ENCODE results near the gene HDDC2.
"Not testable (repeated sequence)": the region's sequence is repeated elsewhere in the genome, so short reads cannot be mapped to it uniquely, and the experiment has no call there.

The HDDC2 gene

GRCh38 chr6:125285353-125285752 is 16.4 kb downstream of the HDDC2 start:
- H3K9me3 ChIP-seq (ENCODE audit: insufficient read depth, low read depth, low read length), result peaks cover 14% of the 10 kb centered on the region; the same call in 1 of the 2 replicates
- H3K27me3 ChIP-seq (ENCODE audit: insufficient read depth, low read length), result no peaks in the 10 kb centered on the region
- peaks cover 54% of the 10 kb centered on the region for H3K36me3 ChIP-seq (ENCODE audit: insufficient read depth, low read length)
- no peak overlapping the region for H3K4me3 ChIP-seq (ENCODE audit: low read length)
- H3K27ac ChIP-seq (ENCODE audit: low read depth, low read length), result no peak overlapping the region
- H3K9ac ChIP-seq (ENCODE audit: low read depth, low read length), result no peak overlapping the region
- H3K4me1 ChIP-seq (ENCODE audit: insufficient read depth, low read length), result no peaks in the 10 kb centered on the region
- 96% methylated on average over 1 of the region's 1 CpG for WGBS

- Histone ChIP-seq H3K36me3 (ENCODE audit: insufficient read depth, low read length) (peaks cover 45% of the 10 kb centered on the region), H3K9me3 (ENCODE audit: insufficient read depth, low read depth, low read length) (peaks cover 15% of the 10 kb centered on the region; the same call in 1 of the 2 replicates)
- WGBS, result 92% methylated on average over 3 of the region's 3 CpGs
- H3K4me3 ChIP-seq (ENCODE audit: low read length); H3K9ac ChIP-seq (ENCODE audit: low read depth, low read length); H3K4me1 ChIP-seq (ENCODE audit: insufficient read depth, low read length); H3K27ac ChIP-seq (ENCODE audit: low read depth, low read length); H3K27me3 ChIP-seq (ENCODE audit: insufficient read depth, low read length): not testable (repeated sequence)
Observed at GRCh38 chr6:125282470-125282869, 19.3 kb downstream of the HDDC2 start.

- H3K36me3 ChIP-seq (ENCODE audit: insufficient read depth, low read length), result peaks cover 44% of the 10 kb centered on the region
- not testable (repeated sequence) for H3K27ac ChIP-seq (ENCODE audit: low read depth, low read length); H3K4me1 ChIP-seq (ENCODE audit: insufficient read depth, low read length); H3K4me3 ChIP-seq (ENCODE audit: low read length); H3K27me3 ChIP-seq (ENCODE audit: insufficient read depth, low read length); H3K9me3 ChIP-seq (ENCODE audit: insufficient read depth, low read depth, low read length); H3K9ac ChIP-seq (ENCODE audit: low read depth, low read length)
- 67% methylated on average over 11 of the region's 11 CpGs for WGBS
Observed at GRCh38 chr6:125280370-125281035, 21.3 kb downstream of the HDDC2 start.

- Histone ChIP-seq H3K9ac (ENCODE audit: low read depth, low read length) (no peak overlapping the region), H3K9me3 (ENCODE audit: insufficient read depth, low read depth, low read length) (0 out of 2 replicates have a peak, but pooled peaks cover 6% of the 10 kb centered on the region), H3K27me3 (ENCODE audit: insufficient read depth, low read length) (no peaks in the 10 kb centered on the region), H3K4me3 (ENCODE audit: low read length) (no peak overlapping the region), H3K4me1 (ENCODE audit: insufficient read depth, low read length) (peaks cover 4% of the 10 kb centered on the region; the same call in 1 of the 2 replicates), H3K27ac (ENCODE audit: low read depth, low read length) (no peak overlapping the region), H3K36me3 (ENCODE audit: insufficient read depth, low read length) (peaks cover 44% of the 10 kb centered on the region)
- WGBS, result 97% methylated on average over 7 of the region's 7 CpGs
Observed at GRCh38 chr6:125279961-125280360, 21.8 kb downstream of the HDDC2 start.

- peaks cover 4% of the 10 kb centered on the region; the same call in 1 of the 2 replicates for H3K4me1 ChIP-seq (ENCODE audit: insufficient read depth, low read length)
- H3K9me3 ChIP-seq (ENCODE audit: insufficient read depth, low read depth, low read length), result 0 out of 2 replicates have a peak, but pooled peaks cover 6% of the 10 kb centered on the region
- H3K9ac ChIP-seq (ENCODE audit: low read depth, low read length), result no peak overlapping the region
- H3K36me3 ChIP-seq (ENCODE audit: insufficient read depth, low read length), result peaks cover 49% of the 10 kb centered on the region
- H3K27me3 ChIP-seq (ENCODE audit: insufficient read depth, low read length), result no peaks in the 10 kb centered on the region
- no peak overlapping the region for H3K4me3 ChIP-seq (ENCODE audit: low read length)
- no peak overlapping the region for H3K27ac ChIP-seq (ENCODE audit: low read depth, low read length)
- 100% methylated on average over 1 of the region's 1 CpG for WGBS
Observed at GRCh38 chr6:125277838-125278237, 23.9 kb downstream of the HDDC2 start.

- Histone ChIP-seq H3K36me3 (ENCODE audit: insufficient read depth, low read length) (peaks cover 44% of the 10 kb centered on the region), H3K27ac (ENCODE audit: low read depth, low read length) (no peak overlapping the region), H3K4me3 (ENCODE audit: low read length) (no peak overlapping the region), H3K27me3 (ENCODE audit: insufficient read depth, low read length) (no peaks in the 10 kb centered on the region), H3K9me3 (ENCODE audit: insufficient read depth, low read depth, low read length) (0 out of 2 replicates have a peak, but pooled peaks cover 5% of the 10 kb centered on the region), H3K4me1 (ENCODE audit: insufficient read depth, low read length) (peaks cover 4% of the 10 kb centered on the region; the same call in 1 of the 2 replicates), H3K9ac (ENCODE audit: low read depth, low read length) (no peak overlapping the region)
- WGBS, result 100% methylated on average over 1 of the region's 3 CpGs
Observed at GRCh38 chr6:125275779-125276178, 26.0 kb downstream of the HDDC2 start.

- no peak overlapping the region for H3K9ac ChIP-seq (ENCODE audit: low read depth, low read length)
- WGBS, result 95% methylated on average over 2 of the region's 3 CpGs
- no peak overlapping the region for H3K4me3 ChIP-seq (ENCODE audit: low read length)
- peaks cover 4% of the 10 kb centered on the region; the same call in 1 of the 2 replicates for H3K4me1 ChIP-seq (ENCODE audit: insufficient read depth, low read length)
- H3K27me3 ChIP-seq (ENCODE audit: insufficient read depth, low read length), result no peaks in the 10 kb centered on the region
- H3K9me3 ChIP-seq (ENCODE audit: insufficient read depth, low read depth, low read length), result no peaks in the 10 kb centered on the region
- H3K36me3 ChIP-seq (ENCODE audit: insufficient read depth, low read length), result peaks cover 38% of the 10 kb centered on the region
- no peak overlapping the region for H3K27ac ChIP-seq (ENCODE audit: low read depth, low read length)
Observed at GRCh38 chr6:125274935-125275334, 26.8 kb downstream of the HDDC2 start.

- Histone ChIP-seq H3K9me3 (ENCODE audit: insufficient read depth, low read depth, low read length) (no peaks in the 10 kb centered on the region), H3K4me1 (ENCODE audit: insufficient read depth, low read length) (peaks cover 4% of the 10 kb centered on the region; the same call in 1 of the 2 replicates), H3K27ac (ENCODE audit: low read depth, low read length) (no peak overlapping the region), H3K9ac (ENCODE audit: low read depth, low read length) (no peak overlapping the region), H3K27me3 (ENCODE audit: insufficient read depth, low read length) (no peaks in the 10 kb centered on the region), H3K4me3 (ENCODE audit: low read length) (no peak overlapping the region), H3K36me3 (ENCODE audit: insufficient read depth, low read length) (peaks cover 37% of the 10 kb centered on the region)
- WGBS, result 96% methylated on average over 7 of the region's 7 CpGs
Observed at GRCh38 chr6:125273965-125274364, 27.8 kb downstream of the HDDC2 start.

GRCh38 chr6:125273251-125273650 is 28.5 kb downstream of the HDDC2 start:
- Histone ChIP-seq H3K36me3 (ENCODE audit: insufficient read depth, low read length) (peaks cover 35% of the 10 kb centered on the region), H3K9me3 (ENCODE audit: insufficient read depth, low read depth, low read length) (no peaks in the 10 kb centered on the region), H3K4me3 (ENCODE audit: low read length) (no peak overlapping the region), H3K4me1 (ENCODE audit: insufficient read depth, low read length) (no peaks in the 10 kb centered on the region), H3K27me3 (ENCODE audit: insufficient read depth, low read length) (no peaks in the 10 kb centered on the region), H3K27ac (ENCODE audit: low read depth, low read length) (no peak overlapping the region), H3K9ac (ENCODE audit: low read depth, low read length) (no peak overlapping the region)
- WGBS, result 95% methylated on average over 8 of the region's 8 CpGs

GRCh38 chr6:125271486-125272159 is 30.1 kb downstream of the HDDC2 start:
- Histone ChIP-seq H3K4me3 (ENCODE audit: low read length) (no peak overlapping the region), H3K4me1 (ENCODE audit: insufficient read depth, low read length) (no peaks in the 10 kb centered on the region), H3K36me3 (ENCODE audit: insufficient read depth, low read length) (peaks cover 24% of the 10 kb centered on the region), H3K9ac (ENCODE audit: low read depth, low read length) (no peak overlapping the region), H3K9me3 (ENCODE audit: insufficient read depth, low read depth, low read length) (no peaks in the 10 kb centered on the region), H3K27ac (ENCODE audit: low read depth, low read length) (no peak overlapping the region), H3K27me3 (ENCODE audit: insufficient read depth, low read length) (no peaks in the 10 kb centered on the region)
- WGBS, result 89% methylated on average over 8 of the region's 8 CpGs

GRCh38 chr6:125270380-125270779 is 31.4 kb downstream of the HDDC2 start:
- Histone ChIP-seq H3K27ac (ENCODE audit: low read depth, low read length) (no peak overlapping the region), H3K9me3 (ENCODE audit: insufficient read depth, low read depth, low read length) (no peaks in the 10 kb centered on the region), H3K4me3 (ENCODE audit: low read length) (no peak overlapping the region), H3K9ac (ENCODE audit: low read depth, low read length) (no peak overlapping the region), H3K4me1 (ENCODE audit: insufficient read depth, low read length) (no peaks in the 10 kb centered on the region), H3K27me3 (ENCODE audit: insufficient read depth, low read length) (no peaks in the 10 kb centered on the region), H3K36me3 (ENCODE audit: insufficient read depth, low read length) (peaks cover 11% of the 10 kb centered on the region)
- 94% methylated on average over 4 of the region's 4 CpGs for WGBS
